GM19238 (cell line): ENCODE data around the gene ABCA6.
"Not testable (repeated sequence)": the region's sequence is repeated elsewhere in the genome, so short reads cannot be mapped to it uniquely, and the experiment has no call there.

Source experiments
- DNase-seq: peaks from one replicate; pipeline ENCODE4 v3.0.0; 2011; ENCODE audit warnings: low spot score; ENCODE audit not compliant: insufficient read length

Gene ABCA6

DNA sequence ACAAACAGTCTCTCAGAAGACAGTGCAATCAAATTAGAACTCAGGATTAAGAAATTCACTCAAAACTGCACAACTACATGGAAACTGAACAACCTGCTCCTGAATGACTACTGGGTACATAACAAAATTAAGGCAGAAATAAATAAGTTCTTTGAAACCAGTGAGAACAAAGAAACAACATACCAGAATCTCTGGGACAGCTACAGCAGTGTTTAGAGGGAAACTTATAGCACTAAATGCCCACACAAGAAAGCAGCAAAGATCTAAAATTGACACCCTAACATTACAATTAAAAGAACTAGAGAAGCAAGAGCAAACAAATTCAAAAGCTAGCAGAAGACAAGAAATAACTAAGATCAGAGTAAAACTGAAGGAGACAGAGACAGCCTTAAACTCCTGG is 68.3 kb downstream of the ABCA6 start:
- DNase-seq: not testable (repeated sequence)

DNA sequence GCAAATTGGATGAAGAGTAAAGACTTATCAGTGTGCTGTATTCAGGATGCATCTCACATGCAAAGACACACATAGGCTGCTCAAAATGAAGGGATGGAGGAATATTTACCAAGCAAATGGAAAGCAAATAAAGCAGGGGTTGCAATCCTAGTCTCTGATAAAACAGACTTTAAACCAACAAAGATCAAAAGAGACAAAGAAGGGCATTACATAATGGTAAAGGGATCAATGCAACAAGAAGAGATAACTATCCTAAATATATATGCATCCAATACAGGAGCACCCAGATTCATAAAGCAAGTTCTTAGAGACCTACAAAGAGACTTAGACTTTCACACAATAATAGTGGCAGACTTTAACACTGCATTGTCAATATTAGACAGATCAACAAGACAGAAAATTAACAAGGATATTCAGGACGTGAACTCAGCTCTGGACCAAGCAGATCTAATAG is 68.9 kb downstream of the ABCA6 start:
- not testable (repeated sequence) for DNase-seq

DNA sequence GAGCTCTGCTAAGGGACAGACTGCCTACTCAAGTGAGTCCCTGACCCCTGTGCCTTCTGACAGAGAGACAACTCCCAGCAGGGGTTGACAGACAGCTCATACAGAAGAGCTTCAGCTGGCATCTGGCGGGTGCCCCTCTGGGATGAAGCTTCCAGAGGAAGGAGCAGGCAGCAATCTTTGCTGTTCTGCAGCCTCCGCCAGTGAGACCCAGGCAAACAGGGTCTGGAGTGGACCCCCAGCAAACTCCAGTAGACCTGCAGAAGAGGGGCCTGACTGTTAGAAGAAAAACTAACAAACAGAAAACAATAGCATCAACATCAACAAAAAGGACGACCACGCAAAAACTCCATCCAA is 70.5 kb downstream of the ABCA6 start:
- not testable (repeated sequence) for DNase-seq

DNA sequence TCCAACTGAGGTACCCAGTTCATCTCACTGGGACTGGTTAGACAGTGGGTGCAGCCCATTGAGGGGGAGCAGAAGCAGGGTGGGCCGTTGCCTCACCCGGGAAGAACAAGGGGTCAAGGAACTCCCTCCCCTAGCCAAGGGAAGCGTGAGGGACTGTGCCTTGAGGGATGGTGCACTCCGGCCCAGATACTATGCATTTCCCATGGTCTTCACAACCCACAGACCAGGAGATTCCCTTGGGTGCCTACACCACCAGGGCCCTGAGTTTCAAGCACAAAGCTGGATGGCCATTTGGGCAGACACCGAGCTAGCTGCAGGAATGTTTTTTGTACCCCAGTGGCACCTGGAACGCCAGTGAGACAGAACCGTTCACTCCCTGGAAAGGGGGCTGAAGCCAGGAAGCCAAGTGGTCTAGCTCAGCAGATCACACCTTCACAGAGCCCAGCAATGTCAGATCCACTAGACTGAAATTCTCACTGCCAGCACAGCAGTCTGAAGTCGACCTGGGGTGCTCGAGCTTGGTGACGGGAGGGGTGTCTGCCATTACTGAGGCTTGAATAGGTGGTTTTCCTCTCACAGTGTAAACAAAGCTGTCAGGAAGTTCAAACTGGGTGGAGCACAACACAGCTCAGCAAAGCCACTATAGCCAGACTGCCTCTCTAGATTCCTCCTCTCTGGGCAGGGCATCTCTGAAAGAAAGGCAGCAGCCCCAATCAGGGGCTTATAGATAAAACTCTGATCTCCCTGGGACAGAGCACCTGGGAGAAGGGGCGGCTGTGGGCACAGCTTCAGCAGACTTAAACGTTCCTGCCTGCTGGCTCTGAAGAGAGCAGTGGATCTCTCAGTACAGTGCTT is 71.1 kb downstream of the ABCA6 start:
- DNase-seq: not testable (repeated sequence)

DNA sequence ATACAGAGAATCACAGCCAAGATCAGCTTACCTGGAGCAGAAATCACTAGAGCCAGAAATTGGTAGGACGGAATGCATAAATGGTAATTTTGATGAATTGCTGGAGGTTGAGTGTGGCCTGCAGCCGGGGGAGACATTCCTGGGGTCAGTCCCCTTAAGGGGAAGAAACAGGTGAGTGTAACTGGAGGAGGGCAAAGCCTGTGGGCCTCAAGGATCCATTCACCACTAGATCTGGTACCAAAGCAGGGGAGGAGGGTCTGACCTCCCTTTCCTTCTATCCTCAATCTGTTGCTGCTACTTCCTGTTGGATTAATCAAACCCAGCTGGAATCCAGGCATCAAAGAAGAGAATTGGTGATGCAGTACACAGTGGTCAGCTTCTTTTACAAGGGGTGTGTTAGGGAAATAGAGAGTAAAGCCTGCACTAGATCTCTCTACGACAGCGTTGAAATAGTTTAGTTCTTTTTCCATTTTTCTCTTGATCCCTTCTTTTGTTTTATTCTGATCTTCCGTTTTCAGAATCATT is 72.4 kb downstream of the ABCA6 start:
- no peak for DNase-seq

DNA sequence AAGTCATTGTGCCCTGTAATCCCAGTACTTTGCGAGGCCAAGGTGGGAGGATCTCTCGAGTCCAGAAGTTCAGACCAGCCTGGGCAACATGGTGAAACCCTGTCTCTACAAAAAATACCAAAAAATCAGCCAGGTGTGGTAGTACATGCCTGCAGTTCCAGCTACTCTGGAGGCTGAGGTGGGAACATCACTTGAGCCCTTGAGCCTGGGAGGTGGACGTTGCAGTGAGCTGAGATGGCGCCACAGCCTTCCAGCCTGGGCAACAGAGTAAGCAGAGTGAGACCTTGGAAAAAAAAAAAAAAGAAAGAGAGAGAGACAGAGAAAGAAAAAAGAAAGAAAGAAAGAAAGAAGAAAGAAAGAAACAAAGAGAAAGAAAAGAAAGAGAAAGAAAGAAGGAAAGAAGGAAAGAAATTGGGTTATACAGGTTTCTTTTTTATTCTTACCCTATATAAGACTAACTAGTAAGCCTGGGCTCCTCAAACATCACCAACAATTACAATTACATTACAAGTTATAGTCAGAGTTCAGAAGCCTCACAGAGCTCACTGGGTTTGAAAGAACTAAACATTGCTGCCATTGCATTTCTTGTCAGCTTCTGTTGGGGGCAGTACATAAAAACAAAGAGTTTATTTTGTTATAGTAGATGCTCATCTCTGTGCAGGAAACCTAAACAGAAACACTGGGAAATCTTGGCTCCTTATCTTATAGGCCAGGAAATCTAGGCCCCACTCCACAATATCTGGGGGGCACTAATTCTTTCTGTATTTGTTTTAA is 74.2 kb downstream of the ABCA6 start:
- no peak for DNase-seq

DNA sequence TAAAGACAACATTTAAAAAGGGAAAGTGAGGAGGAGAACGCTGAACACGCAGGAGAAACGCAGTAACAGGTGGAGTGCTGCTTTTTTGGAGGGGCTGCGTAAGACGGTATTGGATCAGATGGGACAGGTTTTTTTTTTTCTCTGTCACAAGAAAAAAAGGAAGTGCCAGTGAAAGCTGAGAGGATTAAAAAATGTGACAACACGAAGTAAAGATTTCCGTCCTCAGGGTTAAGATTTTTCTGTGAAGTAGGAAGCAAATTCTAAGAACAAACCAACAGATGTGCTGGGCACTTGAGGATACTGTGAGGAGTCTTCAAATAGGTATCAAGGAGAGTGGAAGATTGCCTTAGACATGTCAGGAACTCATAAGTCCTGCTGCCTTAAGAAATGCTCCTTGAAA is 75.2 kb downstream of the ABCA6 start:
- no peak for DNase-seq

DNA sequence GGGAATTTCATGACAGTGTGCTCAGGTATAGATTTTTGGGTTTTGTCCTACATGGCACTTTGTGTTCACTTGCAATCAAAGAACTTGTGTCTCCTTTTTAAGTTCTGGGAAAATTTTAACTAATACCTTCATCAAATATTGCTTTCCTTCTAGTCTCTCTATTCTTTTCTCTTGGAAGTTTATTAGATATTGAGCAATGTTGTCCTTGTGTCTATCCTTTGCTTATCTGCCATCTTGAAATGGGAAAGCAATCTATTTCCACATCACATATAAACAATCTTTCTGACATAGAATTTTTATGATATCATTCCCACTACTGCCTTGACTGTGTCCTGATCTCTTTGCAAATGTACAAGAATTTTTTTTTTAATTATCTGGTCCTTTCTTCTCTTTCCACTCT is 76.6 kb downstream of the ABCA6 start:
- DNase-seq: no peak

DNA sequence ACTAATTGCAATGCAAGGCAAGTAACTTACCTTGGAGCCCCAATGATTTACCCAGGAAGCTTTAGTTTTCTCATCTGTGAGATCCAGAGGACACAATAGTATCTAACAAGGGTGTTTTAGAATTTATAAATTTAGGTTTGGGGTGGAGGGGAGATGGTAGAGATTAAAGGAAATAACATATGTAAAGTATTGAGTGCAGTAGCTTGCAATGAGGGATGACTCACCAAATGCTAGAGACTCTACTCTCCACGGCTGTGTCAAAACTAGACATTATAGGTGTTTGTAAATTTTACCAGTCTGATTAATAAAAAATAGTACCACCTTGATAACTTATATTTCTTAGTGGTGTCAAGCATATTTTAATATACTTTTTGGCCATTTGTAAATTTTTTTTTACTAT is 77.2 kb downstream of the ABCA6 start:
- no peak for DNase-seq

DNA sequence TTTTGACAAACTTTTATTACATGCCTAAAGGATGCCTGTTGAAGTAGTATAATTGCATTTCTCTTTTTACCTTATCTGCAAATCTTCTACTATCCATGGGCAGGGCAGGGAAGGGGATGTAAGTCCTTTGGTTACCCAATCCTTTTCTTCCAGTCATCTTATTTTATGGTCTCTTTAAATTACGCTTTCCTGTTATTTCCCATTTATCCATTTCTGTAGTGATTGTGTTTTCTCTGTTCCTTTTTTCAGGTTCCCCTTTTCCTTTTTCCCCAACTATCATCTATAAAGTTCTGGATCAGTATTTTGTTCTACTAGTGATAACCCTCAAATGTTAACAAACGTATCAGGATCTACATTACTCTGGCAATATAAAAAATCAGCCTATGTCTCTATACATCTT is 77.7 kb downstream of the ABCA6 start:
- DNase-seq: no peak

DNA sequence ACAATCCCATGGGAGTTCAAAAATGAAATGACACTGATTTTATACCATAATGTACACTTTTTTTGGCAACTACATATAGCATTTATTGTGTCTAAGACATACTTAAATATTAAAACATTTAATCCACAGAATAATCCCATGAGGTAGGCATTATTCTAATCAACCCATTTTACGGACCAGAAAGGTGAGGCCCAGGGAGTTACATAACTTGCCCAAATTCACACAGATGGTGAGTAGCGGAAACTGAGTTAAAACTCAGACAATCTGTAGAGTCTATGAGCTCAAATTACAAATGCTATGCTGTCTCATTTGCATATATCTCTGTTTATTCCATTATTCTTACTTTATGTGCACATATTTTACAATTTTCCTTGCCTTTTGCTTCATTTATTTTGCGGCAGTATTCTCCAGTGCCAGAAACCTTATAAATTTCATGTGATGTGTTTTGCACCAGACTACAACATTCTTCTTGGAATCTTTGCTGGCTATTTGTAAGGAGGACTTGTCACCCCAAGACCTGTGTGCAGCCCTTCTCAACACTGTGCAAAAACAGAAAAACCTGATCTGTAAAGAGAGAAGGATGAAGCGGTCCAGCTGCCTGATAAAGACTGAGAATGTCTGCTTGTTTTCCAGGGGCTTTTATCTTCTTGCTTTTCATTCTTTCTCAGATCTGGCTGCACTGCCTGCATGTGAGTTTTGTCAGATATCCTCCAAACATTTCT is 78.7 kb downstream of the ABCA6 start:
- DNase-seq: no peak

DNA sequence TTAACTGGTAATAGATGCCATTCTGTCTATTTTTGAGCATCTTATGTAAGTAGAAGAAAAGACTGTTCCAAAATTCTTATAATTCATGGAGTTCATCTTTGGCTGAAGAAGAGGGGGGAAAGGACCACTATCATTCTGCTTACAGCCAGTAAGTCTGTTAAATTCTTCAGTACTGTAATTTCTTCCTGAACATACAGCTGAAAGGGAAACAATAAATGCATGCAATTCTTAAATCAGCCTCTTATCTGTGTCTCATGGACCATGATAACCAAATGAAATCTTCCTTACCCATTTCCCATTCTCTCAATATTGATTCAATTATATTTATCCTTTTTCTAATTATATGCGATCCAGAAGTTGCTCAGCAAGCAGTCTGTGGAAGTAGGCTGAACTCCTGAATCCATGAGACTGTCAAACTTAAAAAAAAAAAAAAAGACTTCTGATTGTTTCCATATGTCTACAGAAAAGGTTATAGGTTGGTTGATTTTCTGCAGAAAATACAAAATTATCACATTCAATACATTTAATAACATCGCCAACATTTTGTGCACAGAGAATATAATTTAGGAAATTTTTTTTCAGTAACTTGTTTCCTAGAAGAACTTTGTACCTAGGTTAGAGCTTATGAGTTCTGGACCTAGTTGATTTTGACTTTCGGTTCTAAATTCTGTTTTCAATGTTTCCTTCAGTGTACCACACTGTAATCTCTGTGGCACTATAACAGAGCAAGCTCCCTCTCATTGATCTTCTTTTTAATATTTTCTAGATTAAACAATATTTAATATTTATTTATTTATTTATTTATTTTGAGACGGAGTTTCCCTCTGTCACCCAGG is 79.8 kb downstream of the ABCA6 start:
- no peak for DNase-seq

DNA sequence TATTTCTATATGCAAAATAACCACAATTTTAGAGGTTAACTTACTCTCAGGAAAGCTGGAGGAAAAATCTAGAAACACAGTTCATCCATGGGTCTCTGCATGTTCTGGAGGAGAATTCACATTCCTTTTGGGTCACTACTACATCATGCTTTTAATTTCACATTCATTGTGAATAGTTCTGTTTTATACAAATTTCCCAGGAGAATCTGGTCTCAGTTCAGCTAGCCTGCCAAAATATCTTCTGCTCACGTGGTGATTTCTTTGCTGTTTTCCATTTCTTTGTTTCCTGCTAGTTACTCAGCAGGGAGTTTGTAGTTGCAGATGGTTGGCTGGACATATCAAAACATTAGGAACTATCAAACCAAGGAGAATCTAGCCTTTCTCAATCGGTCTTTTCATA is 80.9 kb downstream of the ABCA6 start, which contains the start of gene ABCA9:
Gene ABCA9 (minus strand): TSS at position 106 of the 400 bp plus-strand sequence. CDS start 9,801 bp downstream, outside the sequence.
- no peak for DNase-seq

DNA sequence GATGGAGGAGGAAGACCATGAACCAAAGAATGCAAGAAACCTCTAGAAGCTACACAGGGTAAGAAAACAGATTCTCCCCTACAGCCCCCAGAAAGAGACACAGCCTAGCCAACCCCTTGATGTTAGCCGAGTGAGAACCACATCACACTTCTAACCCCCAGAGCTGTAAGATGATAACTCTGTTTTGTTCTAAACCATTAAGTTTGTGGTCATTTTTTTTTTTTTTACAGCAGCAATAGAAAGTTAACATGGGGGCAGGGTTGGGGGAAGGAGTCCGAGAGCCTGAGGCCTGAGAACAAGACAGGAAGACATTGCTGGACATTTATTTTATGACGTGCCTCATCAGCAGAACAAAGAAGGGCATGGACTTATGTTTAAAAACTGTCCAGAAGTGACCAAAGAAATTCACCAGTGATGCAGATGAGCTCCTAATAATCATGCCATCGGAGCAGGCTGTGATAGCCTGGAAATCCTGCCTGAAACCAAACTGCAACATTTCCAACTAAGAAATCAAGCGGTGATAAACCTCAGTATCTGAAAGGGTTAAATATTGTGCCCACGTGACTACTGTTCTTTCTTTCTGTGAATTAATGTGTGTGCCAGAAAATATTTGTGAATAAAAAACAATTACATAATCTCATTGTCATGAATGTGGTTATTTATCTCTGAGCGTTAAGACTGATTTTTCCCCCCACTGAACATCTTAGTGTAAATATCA is 82.1 kb downstream of the ABCA6 start:
- no peak for DNase-seq

DNA sequence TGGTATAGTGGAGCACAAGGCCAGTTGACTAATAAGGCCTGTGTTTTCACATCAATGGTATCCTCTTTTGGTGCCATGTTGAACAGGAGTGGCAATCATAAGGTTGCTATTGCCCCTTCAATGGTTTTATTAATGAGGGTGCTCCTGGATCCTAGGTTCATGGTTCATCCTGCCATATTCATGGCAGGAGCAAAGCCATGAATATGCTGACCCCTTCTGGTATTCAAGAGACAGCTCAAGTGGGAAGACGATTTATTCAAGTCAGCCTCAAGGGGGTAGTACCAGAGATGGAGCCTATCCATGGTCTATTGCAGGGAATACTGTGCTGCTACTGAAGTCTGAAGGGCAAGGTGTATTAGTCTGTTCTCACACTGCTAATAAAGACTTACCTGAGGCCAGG is 83.5 kb downstream of the ABCA6 start:
- no peak for DNase-seq

DNA sequence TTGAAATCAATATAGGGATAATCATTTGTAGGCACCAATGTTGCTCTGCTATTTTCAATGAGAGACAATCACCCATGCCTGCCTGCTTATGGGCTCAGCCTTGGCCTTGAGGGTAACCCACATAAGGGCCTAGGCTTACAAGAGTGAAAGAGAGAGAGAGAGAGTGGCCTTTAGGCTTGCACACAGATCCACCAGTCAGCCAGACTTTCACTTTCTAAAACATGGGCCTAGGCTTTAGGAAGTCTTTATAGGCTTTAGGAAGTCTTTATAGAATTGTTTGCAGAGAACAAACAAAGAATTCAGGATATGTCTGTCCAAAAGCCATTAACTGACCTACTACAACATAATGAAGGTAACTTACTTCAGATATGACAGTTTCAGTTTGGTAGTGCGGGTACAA is 84.4 kb downstream of the ABCA6 start:
- no peak for DNase-seq

DNA sequence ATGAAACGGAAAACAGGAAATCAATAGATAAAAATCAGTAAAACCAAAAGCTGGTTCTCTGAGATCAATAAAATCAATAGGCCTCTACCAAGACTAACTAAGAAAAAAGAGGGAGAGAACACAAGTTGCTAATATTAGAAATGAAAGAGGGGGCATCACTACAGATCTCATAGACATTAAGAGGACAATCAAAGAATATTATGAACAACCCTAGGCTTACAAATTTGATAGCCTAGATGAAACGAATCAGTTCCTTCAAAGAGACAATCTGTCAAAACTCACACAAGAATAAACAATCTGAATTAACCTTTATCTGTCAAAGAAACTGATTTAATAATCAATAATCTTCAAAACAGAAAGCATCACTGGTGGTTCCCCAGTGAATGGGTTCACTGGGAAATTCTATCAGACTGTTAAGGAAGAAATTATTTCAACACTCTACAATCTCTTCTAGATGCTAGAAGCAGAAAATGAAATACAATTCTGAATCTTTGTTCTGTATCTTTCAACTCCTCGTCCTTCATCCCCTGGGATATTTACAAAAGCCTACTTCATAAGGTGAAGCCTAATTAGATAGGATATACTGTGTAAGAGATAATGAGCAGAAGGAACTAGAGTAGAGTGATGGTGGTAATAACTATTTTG is 85.4 kb downstream of the ABCA6 start:
- DNase-seq: no peak

DNA sequence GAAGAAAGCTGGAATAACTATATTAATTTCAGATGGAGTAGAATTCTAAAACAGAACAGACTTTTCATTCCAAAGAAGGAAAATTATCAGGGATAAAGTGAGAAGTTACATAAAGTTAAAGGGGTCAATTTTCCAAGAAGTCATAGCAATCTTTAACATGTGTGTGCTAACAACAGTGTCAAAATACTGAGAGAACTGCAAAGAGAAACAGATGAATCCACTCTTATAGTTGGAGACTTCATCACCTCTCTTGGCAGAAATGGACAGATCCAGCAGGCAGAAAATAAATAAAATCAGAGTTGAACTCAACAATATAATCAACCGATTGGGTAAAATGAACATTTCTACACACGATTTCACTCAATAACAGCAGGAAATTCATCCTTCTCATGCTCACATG is 86.4 kb downstream of the ABCA6 start:
- no peak for DNase-seq

DNA sequence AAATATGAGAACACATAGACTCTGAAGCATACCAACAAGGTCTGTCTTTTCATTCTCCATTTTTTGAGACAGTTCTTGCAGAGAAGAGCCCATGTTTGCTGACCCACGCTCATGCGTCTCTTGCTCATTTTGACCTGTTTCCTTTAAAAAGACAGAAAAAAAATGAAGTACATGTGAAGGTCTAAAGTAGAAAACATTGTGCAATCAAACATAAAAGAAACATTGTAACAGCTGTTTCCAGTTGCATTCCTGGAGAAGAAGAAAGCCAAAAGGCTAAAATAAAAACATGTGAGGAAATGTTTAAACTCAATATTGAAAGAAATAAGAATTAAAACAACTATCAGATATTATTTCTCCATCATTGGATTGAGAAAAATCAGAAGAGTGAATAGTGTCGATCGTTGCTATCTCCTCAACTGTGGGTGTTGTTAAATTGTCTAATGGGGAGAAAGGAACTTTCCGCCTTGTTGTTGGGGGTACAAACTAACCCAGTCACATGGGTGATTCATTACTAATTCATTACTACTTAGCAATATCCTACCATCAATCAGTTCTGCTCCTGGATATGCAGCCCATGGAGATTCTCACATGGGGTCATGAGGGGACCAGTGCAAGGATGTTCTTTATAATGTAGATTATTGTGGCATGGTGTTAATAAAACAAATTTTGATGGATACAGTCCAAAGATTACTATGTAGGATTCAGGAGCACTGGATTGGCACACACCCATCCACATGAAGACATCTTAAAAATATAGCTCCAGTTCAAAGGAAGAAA is 90.5 kb downstream of the ABCA6 start:
- DNase-seq: no peak
